B cell (primary cell): ENCODE measurements around the gene UBFD1. TPM values are rescaled to one million over a fixed set of nuclear protein-coding genes. Genes with fewer than 3 reads are reported as not detected.

Experiments
- ATAC-seq: fragments of 200-7000 bp; cut with Tn5 transposase; one replicate; pipeline ENCODE4 v1.10.0; 2021; ENCODE audit warnings: low read depth, mild to moderate bottlenecking, moderate number of reproducible peaks, moderate library complexity
- CTCF ChIA-PET: fragments of 350-600 bp; sonication (Branson Sonifier 250); formaldehyde crosslinking; loops from one replicate; lab custom pipeline; 2021; ENCODE audit warnings: antibody characterized with exemption, inconsistent platforms; lab: Charles Lee
- POLR2A ChIA-PET: fragments of 350-600 bp; sonication (Branson Sonifier 250); formaldehyde crosslinking; loops from one replicate; lab custom pipeline; 2021; ENCODE audit warnings: antibody characterized with exemption; lab: Charles Lee
- DNase-seq: peaks from one replicate; pipeline ENCODE4 v3.0.0; 2013
- H2AFZ ChIP-seq: 2 replicates; pipeline ENCODE4 v1.6.1; 2012; ENCODE audit warnings: mild to moderate bottlenecking, low read depth, low read length; ENCODE audit not compliant: insufficient read depth, poor library complexity, severe bottlenecking
- H3K27ac ChIP-seq, 2 donors: 1 replicate in 1 of 2; 2 replicates in 1 of 2; pipeline ENCODE4 v1.5.1; 2012 to 2013; ENCODE audit warnings: low read length in 2 of 2, mild to moderate bottlenecking in 2 of 2, moderate library complexity in 1 of 2
- H3K27me3 ChIP-seq, 4 experiments: fragments of 200-600 bp in 1 of 4; sonication (generic) in 1 of 4; replicated peaks in 1 of 4; 1 replicate in 2 of 4; 2 replicates in 2 of 4; pipeline versions ENCODE4 v1.6.1 to v1.7.0; 2013 to 2016; ENCODE audit warnings: low read length in 3 of 4, mild to moderate bottlenecking in 2 of 4, mixed read lengths in 1 of 4, moderate library complexity in 1 of 4; ENCODE audit not compliant: insufficient read depth in 4 of 4, control insufficient read depth in 3 of 4; ENCODE audit errors: control extremely low read depth in 1 of 4
- H3K36me3 ChIP-seq, 2 experiments: replicated peaks in 1 of 2; 1 replicate in 1 of 2; 2 replicates in 1 of 2; pipeline versions ENCODE4 v1.6.1 to v1.7.1; 2013; ENCODE audit warnings: low read length in 1 of 2; ENCODE audit not compliant: insufficient read depth in 2 of 2, control insufficient read depth in 1 of 2; ENCODE audit errors: control extremely low read depth in 1 of 2, extremely low read depth in 1 of 2
- H3K4me1 ChIP-seq, 2 donors: fragments of 200-600 bp in 1 of 2; sonication (generic) in 1 of 2; 1 replicate in 1 of 2; 2 replicates in 1 of 2; pipeline versions ENCODE4 v1.5.1 to v1.6.1; 2013 to 2017; ENCODE audit warnings: low read length in 2 of 2; ENCODE audit not compliant: control insufficient read depth in 2 of 2, insufficient read depth in 2 of 2
- H3K4me2 ChIP-seq: replicated peaks from 2 replicates; pipeline ENCODE3; 2012; ENCODE audit warnings: mild to moderate bottlenecking, low read depth, low read length; ENCODE audit not compliant: poor library complexity, severe bottlenecking
- H3K4me3 ChIP-seq, 5 experiments: fragments of 200-600 bp in 1 of 5; sonication (generic) in 1 of 5; 1 replicate in 3 of 5; 2 replicates in 2 of 5; pipeline versions ENCODE4 v1.5.1 to v1.7.0; 2011 to 2016; ENCODE audit warnings: low read length in 4 of 5, mild to moderate bottlenecking in 4 of 5, low read depth in 2 of 5, control low read depth in 1 of 5, moderate library complexity in 1 of 5; ENCODE audit not compliant: insufficient read depth in 1 of 5; ENCODE audit errors: control extremely low read depth in 1 of 5, extremely low read depth in 1 of 5
- H3K79me2 ChIP-seq: fragments of 200-600 bp; sonication (generic); one replicate; pipeline ENCODE4 v1.6.0; 2016; ENCODE audit warnings: low read length; ENCODE audit not compliant: control insufficient read depth, insufficient read depth
- H3K9ac ChIP-seq: fragments of 200-600 bp; sonication (generic); 2 replicates; pipeline ENCODE4 v1.6.1; 2017; ENCODE audit warnings: mild to moderate bottlenecking, low read length, moderate library complexity
- H3K9me3 ChIP-seq, 3 donors: one replicate each; pipeline versions ENCODE4 v1.6.1 to v1.7.1; 2013; ENCODE audit warnings: low read length in 2 of 3; ENCODE audit not compliant: control insufficient read depth in 2 of 3, insufficient read depth in 1 of 3; ENCODE audit errors: control extremely low read depth in 1 of 3
- H4K20me1 ChIP-seq: 2 replicates; pipeline ENCODE4 v1.6.0; 2012; ENCODE audit warnings: mild to moderate bottlenecking, low read length; ENCODE audit not compliant: insufficient read depth, control insufficient read depth, poor library complexity, severe bottlenecking
- H3K27ac Mint-ChIP-seq: one replicate; pipeline ENCODE4 v1.8.0; 2021; ENCODE audit warnings: mixed read lengths
- H3K27me3 Mint-ChIP-seq: one replicate; pipeline ENCODE4 v1.8.0; 2021; ENCODE audit warnings: mixed read lengths
- H3K4me1 Mint-ChIP-seq: one replicate; pipeline ENCODE4 v1.8.0; 2021; ENCODE audit warnings: mixed read lengths
- H3K4me3 Mint-ChIP-seq: one replicate; pipeline ENCODE4 v1.8.0; 2021; ENCODE audit warnings: mixed read lengths
- H3K9me3 Mint-ChIP-seq: one replicate; pipeline ENCODE4 v1.8.0; 2022; ENCODE audit warnings: mixed read lengths; ENCODE audit not compliant: insufficient read depth
- EZH2 ChIP-seq: IDR thresholded peaks from 2 replicates; pipeline ENCODE4 v1.6.1; 2012; ENCODE audit warnings: borderline replicate concordance, low read depth, mild to moderate bottlenecking, moderate library complexity, low read length; ENCODE audit not compliant: insufficient read depth, poor library complexity, severe bottlenecking
- WGBS: methylation state at CpG from one replicate; pipeline ENCODE4 v1.1.5; 2013; ENCODE audit warnings: missing lambda C conversion rate; ENCODE audit not compliant: insufficient coverage; 5-methylcytosine and 5-hydroxymethylcytosine counted together
- intact Hi-C: fragments of 100-400 bp; cut with micrococcal nuclease; formaldehyde crosslinking; loops from one replicate; pipeline ENCODE4 v1.10.0; 2022
- polyA plus RNA-seq: library from polyadenylated mRNA; depleted of rRNA; stranded (reverse); fragments of >200 nt; gene quantifications from 2 replicates; pipeline ENCODE4 v1.2.3, GENCODE V29; 2012
- total RNA-seq, 2 donors: library from RNA; stranded (reverse); fragments of 120-200 nt in 1 of 2; gene quantifications; 1 replicate in 1 of 2; 2 replicates in 1 of 2; pipeline versions ENCODE4 v1.2.3 to v1.2.4, GENCODE V29; 2013 to 2022
- TF ChIP-seq, protein P1 (sequence below): fragments of 200-600 bp; IDR thresholded peaks from one replicate; pipeline ENCODE4 v1.8.0; 2022; ENCODE audit warnings: antibody characterized with exemption, mild to moderate bottlenecking

Gene UBFD1
- total and polyA plus RNA-seq, 2 donors (not counting 1 experiment from before 2014, with no cell fraction given) = 12.8 to 49.2 TPM

DNA sequence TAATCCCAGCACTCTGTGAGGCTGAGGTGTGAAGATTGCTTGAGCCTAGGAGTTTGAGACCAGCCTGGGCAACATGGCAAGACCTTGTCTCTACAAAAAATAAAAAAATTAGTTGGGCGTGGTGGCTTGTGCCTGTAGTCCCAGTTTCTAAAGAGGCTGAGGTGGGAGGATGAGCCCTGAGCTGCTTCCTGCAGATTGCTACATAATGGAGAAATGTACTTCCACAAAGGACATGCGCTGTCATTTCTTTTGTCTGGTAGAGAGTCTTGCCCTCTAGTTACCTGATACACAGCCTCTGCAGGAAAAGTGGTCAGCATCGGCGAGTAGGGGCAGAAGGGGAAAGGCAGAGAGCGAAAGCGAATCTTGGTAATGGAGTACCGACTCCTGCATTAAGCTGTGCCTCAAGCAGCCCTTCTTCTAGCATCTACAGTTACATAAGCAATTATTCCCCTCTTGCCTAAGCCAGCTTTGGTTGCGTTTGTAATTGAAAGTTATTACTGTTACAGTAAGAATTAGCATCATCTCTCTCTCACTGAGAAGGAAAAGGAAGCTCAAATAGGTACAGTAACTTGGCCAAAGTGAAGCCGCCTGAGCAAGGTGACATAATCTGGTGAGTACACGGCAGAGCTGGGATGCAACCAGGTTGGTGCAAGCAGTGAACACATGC, 28.8 kb upstream of the UBFD1 start:
- no peaks in the 10 kb centered on the region for H3K79me2 ChIP-seq
- H2AFZ ChIP-seq = no peak overlapping the region
- H3K9ac ChIP-seq = no peak overlapping the region
- no peaks in the 10 kb centered on the region for H3K9me3 Mint-ChIP-seq
- ChIA-PET POLR2A (interaction anchor here (0.5 kb wide), 1 partner anchor 1910 kb away, joined by 4 read pairs; no protein-coding TSS in a partner anchor), CTCF (no interaction called here)
- no peaks in the 10 kb centered on the region for H3K4me1 ChIP-seq
- intact Hi-C loops = no loop called here
- no peak overlapping the region for H3K4me3 Mint-ChIP-seq
- no peaks in the 10 kb centered on the region for H3K4me1 Mint-ChIP-seq
- H3K27me3 Mint-ChIP-seq = no peaks in the 10 kb centered on the region
- H3K4me3 ChIP-seq = no peak overlapping the region
- H3K27me3 ChIP-seq = no peaks in the 10 kb centered on the region
- no peaks in the 10 kb centered on the region for H3K9me3 ChIP-seq
- DNase-seq = no peak
- ATAC-seq = no peak
- 92% methylated on average over 6 of the region's 10 CpGs for WGBS
- H3K27ac ChIP-seq = no peak overlapping the region
- H4K20me1 ChIP-seq = no peaks in the 10 kb centered on the region
- TF ChIP-seq, protein P1, sequence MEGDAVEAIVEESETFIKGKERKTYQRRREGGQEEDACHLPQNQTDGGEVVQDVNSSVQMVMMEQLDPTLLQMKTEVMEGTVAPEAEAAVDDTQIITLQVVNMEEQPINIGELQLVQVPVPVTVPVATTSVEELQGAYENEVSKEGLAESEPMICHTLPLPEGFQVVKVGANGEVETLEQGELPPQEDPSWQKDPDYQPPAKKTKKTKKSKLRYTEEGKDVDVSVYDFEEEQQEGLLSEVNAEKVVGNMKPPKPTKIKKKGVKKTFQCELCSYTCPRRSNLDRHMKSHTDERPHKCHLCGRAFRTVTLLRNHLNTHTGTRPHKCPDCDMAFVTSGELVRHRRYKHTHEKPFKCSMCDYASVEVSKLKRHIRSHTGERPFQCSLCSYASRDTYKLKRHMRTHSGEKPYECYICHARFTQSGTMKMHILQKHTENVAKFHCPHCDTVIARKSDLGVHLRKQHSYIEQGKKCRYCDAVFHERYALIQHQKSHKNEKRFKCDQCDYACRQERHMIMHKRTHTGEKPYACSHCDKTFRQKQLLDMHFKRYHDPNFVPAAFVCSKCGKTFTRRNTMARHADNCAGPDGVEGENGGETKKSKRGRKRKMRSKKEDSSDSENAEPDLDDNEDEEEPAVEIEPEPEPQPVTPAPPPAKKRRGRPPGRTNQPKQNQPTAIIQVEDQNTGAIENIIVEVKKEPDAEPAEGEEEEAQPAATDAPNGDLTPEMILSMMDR = no peak
- no peak for TF ChIP-seq EZH2
- no peak overlapping the region for H3K4me2 ChIP-seq
- peaks cover 2 to 39% of the 10 kb centered on the region in 2 experiments for H3K36me3 ChIP-seq
- no peak overlapping the region for H3K27ac Mint-ChIP-seq

DNA sequence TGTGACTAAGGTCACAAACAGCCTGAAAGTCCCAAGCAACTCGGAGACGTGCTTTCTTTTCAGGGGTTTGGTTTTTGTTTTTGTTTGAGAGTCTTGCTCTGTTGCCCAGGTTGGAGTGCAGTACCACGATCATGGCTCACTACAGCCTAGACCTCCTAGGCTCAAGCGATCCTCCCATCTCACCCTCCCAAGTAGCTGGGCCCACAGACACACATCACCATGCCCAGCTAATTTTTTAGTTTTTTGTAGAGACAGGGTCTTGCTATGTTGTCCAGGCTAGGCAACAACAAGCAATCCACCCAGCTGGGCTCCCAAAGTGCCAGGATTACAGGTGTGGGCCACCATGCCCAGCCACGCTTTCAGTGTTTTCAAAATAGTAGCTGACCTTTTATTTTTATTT, 27.5 kb upstream of the UBFD1 start:
- no peak overlapping the region for H2AFZ ChIP-seq
- no peak overlapping the region for H3K4me2 ChIP-seq
- H3K4me3 ChIP-seq = no peak overlapping the region
- peaks cover under 1% of the 10 kb centered on the region for H3K79me2 ChIP-seq
- Mint-ChIP-seq H3K9me3 (no peaks in the 10 kb centered on the region), H3K4me3 (no peak overlapping the region), H3K27ac (no peak overlapping the region), H3K4me1 (no peaks in the 10 kb centered on the region), H3K27me3 (no peaks in the 10 kb centered on the region)
- no peak overlapping the region for H3K9ac ChIP-seq
- DNase-seq (no peak), ATAC-seq (no peak)
- no peak overlapping the region for H3K27ac ChIP-seq
- H3K4me1 ChIP-seq = no peaks in the 10 kb centered on the region
- H3K9me3 ChIP-seq = no peaks in the 10 kb centered on the region
- CTCF ChIA-PET = interaction anchor here (0.8 kb wide), 1 partner anchor 9 kb away, joined by 3 read pairs; no protein-coding TSS in a partner anchor
- WGBS = 100% methylated on average over 1 of the region's 5 CpGs
- POLR2A ChIA-PET = no interaction called here
- peaks cover 0 to 43% of the 10 kb centered on the region in 2 experiments for H3K36me3 ChIP-seq
- TF ChIP-seq EZH2 = no peak
- TF ChIP-seq, protein P1 = no peak
- no peaks in the 10 kb centered on the region for H4K20me1 ChIP-seq
- intact Hi-C loops = no loop called here
- H3K27me3 ChIP-seq = no peaks in the 10 kb centered on the region
